ENCODE data around the gene TDRD7. TPM values are rescaled to one million over a fixed set of nuclear protein-coding genes. Genes with fewer than 3 reads are reported as not detected.

TDRD7 gene

DNA sequence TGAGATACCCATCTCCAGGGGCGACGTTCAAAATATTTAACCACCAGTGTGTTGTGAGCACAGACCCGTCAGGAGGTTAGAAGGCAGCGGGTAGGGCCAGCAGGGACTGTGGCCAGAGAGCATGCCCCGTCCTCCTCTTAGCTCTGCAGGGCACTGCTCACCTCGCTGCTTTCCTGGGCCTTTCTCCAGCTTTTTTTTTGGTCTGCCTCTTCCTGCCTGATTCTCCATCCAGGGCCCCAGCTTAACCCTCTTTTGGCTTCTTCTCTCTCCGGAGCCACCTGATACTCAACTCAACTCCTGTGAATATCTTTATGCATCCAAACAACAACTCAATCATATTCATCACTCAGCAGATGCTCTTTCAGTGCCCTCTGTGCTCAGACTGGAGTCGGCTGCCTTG lies 133.6 kb downstream of the TDRD7 start:
- H3K27me3 ChIP-seq (ENCODE audit: insufficient read depth, poor library complexity, severe bottlenecking), result no peaks in the 10 kb centered on the region
- no peak overlapping the region for H3K4me3 ChIP-seq (replicated peaks; ENCODE audit: insufficient read depth, low read length)
- no peak overlapping the region for H3K27ac ChIP-seq (replicated peaks)
- no peak for DNase-seq (ENCODE audit: low read depth in 1 of 2, low spot score in 1 of 2)
- no peak for TF ChIP-seq POLR2AphosphoS5 (IDR thresholded peaks at IDR 0.05; ENCODE audit: low read depth)
- TF ChIP-seq GABPA (IDR thresholded peaks at IDR 0.05; ENCODE audit: low read depth), result no peak
- TF ChIP-seq, protein P1, sequence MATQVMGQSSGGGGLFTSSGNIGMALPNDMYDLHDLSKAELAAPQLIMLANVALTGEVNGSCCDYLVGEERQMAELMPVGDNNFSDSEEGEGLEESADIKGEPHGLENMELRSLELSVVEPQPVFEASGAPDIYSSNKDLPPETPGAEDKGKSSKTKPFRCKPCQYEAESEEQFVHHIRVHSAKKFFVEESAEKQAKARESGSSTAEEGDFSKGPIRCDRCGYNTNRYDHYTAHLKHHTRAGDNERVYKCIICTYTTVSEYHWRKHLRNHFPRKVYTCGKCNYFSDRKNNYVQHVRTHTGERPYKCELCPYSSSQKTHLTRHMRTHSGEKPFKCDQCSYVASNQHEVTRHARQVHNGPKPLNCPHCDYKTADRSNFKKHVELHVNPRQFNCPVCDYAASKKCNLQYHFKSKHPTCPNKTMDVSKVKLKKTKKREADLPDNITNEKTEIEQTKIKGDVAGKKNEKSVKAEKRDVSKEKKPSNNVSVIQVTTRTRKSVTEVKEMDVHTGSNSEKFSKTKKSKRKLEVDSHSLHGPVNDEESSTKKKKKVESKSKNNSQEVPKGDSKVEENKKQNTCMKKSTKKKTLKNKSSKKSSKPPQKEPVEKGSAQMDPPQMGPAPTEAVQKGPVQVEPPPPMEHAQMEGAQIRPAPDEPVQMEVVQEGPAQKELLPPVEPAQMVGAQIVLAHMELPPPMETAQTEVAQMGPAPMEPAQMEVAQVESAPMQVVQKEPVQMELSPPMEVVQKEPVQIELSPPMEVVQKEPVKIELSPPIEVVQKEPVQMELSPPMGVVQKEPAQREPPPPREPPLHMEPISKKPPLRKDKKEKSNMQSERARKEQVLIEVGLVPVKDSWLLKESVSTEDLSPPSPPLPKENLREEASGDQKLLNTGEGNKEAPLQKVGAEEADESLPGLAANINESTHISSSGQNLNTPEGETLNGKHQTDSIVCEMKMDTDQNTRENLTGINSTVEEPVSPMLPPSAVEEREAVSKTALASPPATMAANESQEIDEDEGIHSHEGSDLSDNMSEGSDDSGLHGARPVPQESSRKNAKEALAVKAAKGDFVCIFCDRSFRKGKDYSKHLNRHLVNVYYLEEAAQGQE (IDR thresholded peaks at IDR 0.05; ENCODE audit: insufficient replicate concordance, low read depth), result no peak
- TF ChIP-seq, protein P2, sequence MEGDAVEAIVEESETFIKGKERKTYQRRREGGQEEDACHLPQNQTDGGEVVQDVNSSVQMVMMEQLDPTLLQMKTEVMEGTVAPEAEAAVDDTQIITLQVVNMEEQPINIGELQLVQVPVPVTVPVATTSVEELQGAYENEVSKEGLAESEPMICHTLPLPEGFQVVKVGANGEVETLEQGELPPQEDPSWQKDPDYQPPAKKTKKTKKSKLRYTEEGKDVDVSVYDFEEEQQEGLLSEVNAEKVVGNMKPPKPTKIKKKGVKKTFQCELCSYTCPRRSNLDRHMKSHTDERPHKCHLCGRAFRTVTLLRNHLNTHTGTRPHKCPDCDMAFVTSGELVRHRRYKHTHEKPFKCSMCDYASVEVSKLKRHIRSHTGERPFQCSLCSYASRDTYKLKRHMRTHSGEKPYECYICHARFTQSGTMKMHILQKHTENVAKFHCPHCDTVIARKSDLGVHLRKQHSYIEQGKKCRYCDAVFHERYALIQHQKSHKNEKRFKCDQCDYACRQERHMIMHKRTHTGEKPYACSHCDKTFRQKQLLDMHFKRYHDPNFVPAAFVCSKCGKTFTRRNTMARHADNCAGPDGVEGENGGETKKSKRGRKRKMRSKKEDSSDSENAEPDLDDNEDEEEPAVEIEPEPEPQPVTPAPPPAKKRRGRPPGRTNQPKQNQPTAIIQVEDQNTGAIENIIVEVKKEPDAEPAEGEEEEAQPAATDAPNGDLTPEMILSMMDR (IDR thresholded peaks at IDR 0.05; ENCODE audit: insufficient read depth, low read length), result no peak
- no peak for TF ChIP-seq SPI1 (IDR thresholded peaks at IDR 0.05; ENCODE audit: borderline replicate concordance, low read depth)

Small RNA genes lying within 50 kb of the gene (microRNA-seq; reads per million reads assigned to microRNA genes)
- not detected for gene MIR1302-8

Data from HL-60 (cell line).